OCI-LY7 (cell line): ENCODE data around the gene CIT. TPM values are rescaled to one million over a fixed set of nuclear protein-coding genes. Genes with fewer than 3 reads are reported as not detected.

ENCODE experiments used
- BruUV-seq: library from RNA; stranded (reverse); fragments of 400-500 nt; replicated peaks from 2 replicates; lab custom pipeline; 2021; lab: Mats Ljungman, UMichigan
- CTCF ChIA-PET: fragments of 300-600 bp; sonication (Branson Sonifier 250); formaldehyde crosslinking; loops from one replicate; lab custom pipeline; 2022; ENCODE audit warnings: antibody characterized with exemption; ENCODE audit not compliant: unreplicated experiment; lab: Charles Lee
- POLR2A ChIA-PET: fragments of 300-600 bp; sonication (Branson Sonifier 250); formaldehyde crosslinking; loops from one replicate; lab custom pipeline; 2022; ENCODE audit warnings: antibody characterized with exemption; lab: Charles Lee
- DNase-seq: peaks from one replicate; pipeline ENCODE4 v3.0.0-alpha.2; 2015; ENCODE audit warnings: low spot score
- H2AFZ ChIP-seq: fragments of 200-600 bp; sonication (generic), shearing (Covaris generic); 2 replicates; pipeline ENCODE4 v1.6.1; 2014; ENCODE audit warnings: mild to moderate bottlenecking, antibody characterized with exemption, low read length, moderate library complexity
- H3K27ac ChIP-seq: fragments of 200-600 bp; sonication (generic); 2 replicates; pipeline ENCODE4 v1.5.1; 2014; ENCODE audit warnings: mixed run types, low read depth, mild to moderate bottlenecking, moderate library complexity, low read length, inconsistent platforms; ENCODE audit not compliant: poor library complexity, severe bottlenecking
- H3K36me3 ChIP-seq: fragments of 200-600 bp; sonication (generic); 2 replicates; pipeline ENCODE4 v1.6.1; 2014; ENCODE audit warnings: mild to moderate bottlenecking, antibody characterized with exemption, low read length, moderate library complexity, mixed read lengths; ENCODE audit not compliant: insufficient read depth
- H3K4me1 ChIP-seq: fragments of 200-600 bp; sonication (generic); 2 replicates; pipeline ENCODE4 v1.5.1; 2014; ENCODE audit warnings: mild to moderate bottlenecking, low read length; ENCODE audit not compliant: insufficient read depth, poor library complexity, severe bottlenecking
- H3K4me2 ChIP-seq: fragments of 200-600 bp; sonication (generic); 2 replicates; pipeline ENCODE4 v1.6.1; 2014; ENCODE audit warnings: mild to moderate bottlenecking, low read length
- H3K4me3 ChIP-seq: fragments of 200-600 bp; sonication (generic); 2 replicates; pipeline ENCODE4 v1.5.1; 2014; ENCODE audit warnings: mild to moderate bottlenecking, low read depth, low read length; ENCODE audit not compliant: poor library complexity, severe bottlenecking
- H3K79me2 ChIP-seq: fragments of 200-600 bp; sonication (generic); 2 replicates; pipeline ENCODE4 v1.6.1; 2016; ENCODE audit warnings: low read depth, mild to moderate bottlenecking, low read length, moderate library complexity, mixed read lengths; ENCODE audit not compliant: insufficient read depth
- H3K9me2 ChIP-seq: fragments of 200-600 bp; sonication (generic); 2 replicates; pipeline ENCODE4 v1.6.1; 2016; ENCODE audit warnings: mild to moderate bottlenecking, low read length, mixed read lengths; ENCODE audit not compliant: insufficient read depth
- H3K9me3 ChIP-seq: fragments of 200-600 bp; sonication (generic); 2 replicates; pipeline ENCODE4 v1.6.1; 2014; ENCODE audit warnings: mild to moderate bottlenecking, mixed run types, low read length, mixed read lengths
- H4K20me1 ChIP-seq: fragments of 200-600 bp; sonication (generic); 2 replicates; pipeline ENCODE4 v1.6.1; 2014; ENCODE audit warnings: mild to moderate bottlenecking, antibody characterized with exemption, low read length, moderate library complexity, mixed read lengths; ENCODE audit not compliant: insufficient read depth
- EZH2phosphoT487 ChIP-seq: fragments of 200-600 bp; sonication (generic); IDR thresholded peaks from 2 replicates; pipeline ENCODE4 v1.6.1; 2018; ENCODE audit warnings: low read depth, borderline replicate concordance, mild to moderate bottlenecking, mixed run types, antibody characterized with exemption, low read length, moderate library complexity, mixed read lengths
- intact Hi-C: fragments of 100-400 bp; cut with micrococcal nuclease; formaldehyde crosslinking; loops from one replicate; pipeline ENCODE4 v1.10.0; 2022; ENCODE audit not compliant: unreplicated experiment
- total RNA-seq, 2 experiments: library from RNA; depleted of rRNA in 1 of 2; stranded (reverse); fragments of >200 nt in 1 of 2; shearing (Covaris generic) in 1 of 2; gene quantifications; 2 replicates each; pipeline ENCODE4 v1.2.3, GENCODE V29; 2014 to 2022
- TF ChIP-seq, protein P1 (sequence below): fragments of 200-600 bp; sonication (generic); conservative IDR thresholded peaks from 2 replicates; pipeline ENCODE4 v1.5.1; 2014; ENCODE audit warnings: mild to moderate bottlenecking, antibody characterized with exemption, low read length, moderate library complexity, mixed read lengths

CIT gene
- total RNA-seq, 2 experiments from 2014 or later = 33.4 to 90.1 TPM

DNA sequence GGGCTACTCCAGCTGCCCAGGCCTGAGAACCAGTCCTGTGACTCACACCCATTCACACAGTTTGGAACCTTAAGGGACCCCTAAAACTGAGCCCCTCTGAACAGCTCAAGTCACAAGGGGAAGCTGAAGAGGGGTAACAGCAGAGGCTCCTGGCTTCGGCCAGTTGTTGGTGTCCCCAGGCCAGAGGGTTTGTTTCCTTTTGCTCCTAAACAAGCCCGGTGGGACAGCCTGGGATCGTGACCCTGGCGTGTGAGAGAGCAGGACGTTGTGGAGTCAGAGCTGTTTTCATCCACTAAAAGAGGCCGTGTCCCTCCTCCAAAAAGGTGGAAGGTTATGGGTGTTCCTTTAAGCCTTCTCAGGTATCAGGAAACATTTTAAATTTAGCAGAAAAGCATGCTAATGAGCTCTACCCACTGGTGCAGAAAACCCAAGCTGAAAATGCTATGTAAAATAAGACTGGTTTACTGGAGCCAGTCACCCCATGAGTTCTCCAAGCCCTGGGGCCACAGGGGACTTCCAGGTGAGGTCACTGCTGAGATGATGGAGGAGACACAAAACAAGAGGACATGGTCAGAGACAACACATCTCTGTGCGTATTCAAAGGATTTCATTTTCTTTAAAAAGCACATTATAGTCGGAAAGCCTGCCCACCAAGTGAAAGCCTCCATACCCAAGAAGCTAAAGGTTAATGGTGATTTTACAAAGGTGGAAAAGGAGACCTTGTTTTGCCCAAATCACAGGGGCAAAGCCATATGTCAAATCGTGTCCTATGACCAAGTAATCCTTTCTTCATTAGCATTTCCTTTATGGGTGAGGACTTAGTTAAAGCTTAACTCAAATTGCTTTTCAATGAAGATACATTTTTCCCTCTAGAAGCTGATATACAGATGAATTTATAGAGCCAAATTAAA, 195.1 kb downstream of the CIT start:
- Histone ChIP-seq H3K4me3 (peak overlapping the region; percentile 15), H3K4me2 (peak overlapping the region; percentile 61), H3K27ac (peak overlapping the region; percentile 62), H2AFZ (0 out of 2 replicates have a peak overlapping the region, but pooled peaks have one; percentile 10), H3K79me2 (no peaks in the 10 kb centered on the region), H3K4me1 (peaks cover 19% of the 10 kb centered on the region), H4K20me1 (no peaks in the 10 kb centered on the region), H3K36me3 (peaks cover 83% of the 10 kb centered on the region), H3K9me3 (no peaks in the 10 kb centered on the region), H3K9me2 (no peaks in the 10 kb centered on the region)
- TF ChIP-seq, protein P1, sequence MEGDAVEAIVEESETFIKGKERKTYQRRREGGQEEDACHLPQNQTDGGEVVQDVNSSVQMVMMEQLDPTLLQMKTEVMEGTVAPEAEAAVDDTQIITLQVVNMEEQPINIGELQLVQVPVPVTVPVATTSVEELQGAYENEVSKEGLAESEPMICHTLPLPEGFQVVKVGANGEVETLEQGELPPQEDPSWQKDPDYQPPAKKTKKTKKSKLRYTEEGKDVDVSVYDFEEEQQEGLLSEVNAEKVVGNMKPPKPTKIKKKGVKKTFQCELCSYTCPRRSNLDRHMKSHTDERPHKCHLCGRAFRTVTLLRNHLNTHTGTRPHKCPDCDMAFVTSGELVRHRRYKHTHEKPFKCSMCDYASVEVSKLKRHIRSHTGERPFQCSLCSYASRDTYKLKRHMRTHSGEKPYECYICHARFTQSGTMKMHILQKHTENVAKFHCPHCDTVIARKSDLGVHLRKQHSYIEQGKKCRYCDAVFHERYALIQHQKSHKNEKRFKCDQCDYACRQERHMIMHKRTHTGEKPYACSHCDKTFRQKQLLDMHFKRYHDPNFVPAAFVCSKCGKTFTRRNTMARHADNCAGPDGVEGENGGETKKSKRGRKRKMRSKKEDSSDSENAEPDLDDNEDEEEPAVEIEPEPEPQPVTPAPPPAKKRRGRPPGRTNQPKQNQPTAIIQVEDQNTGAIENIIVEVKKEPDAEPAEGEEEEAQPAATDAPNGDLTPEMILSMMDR = no peak
- no peak for TF ChIP-seq EZH2phosphoT487
- BruUV-seq = no TSS peak
- no peak for DNase-seq
- intact Hi-C loops = no loop called here
- ChIA-PET CTCF (interaction anchor here (0.6 kb wide), 1 partner anchor 20 kb away, joined by 3 read pairs; no protein-coding TSS in a partner anchor), POLR2A (interaction anchor here (0.7 to 2.0 kb wide), 3 partner anchors 10 to 16 kb away, joined by 3 to 6 read pairs (median 4); no protein-coding TSS in a partner anchor)

DNA sequence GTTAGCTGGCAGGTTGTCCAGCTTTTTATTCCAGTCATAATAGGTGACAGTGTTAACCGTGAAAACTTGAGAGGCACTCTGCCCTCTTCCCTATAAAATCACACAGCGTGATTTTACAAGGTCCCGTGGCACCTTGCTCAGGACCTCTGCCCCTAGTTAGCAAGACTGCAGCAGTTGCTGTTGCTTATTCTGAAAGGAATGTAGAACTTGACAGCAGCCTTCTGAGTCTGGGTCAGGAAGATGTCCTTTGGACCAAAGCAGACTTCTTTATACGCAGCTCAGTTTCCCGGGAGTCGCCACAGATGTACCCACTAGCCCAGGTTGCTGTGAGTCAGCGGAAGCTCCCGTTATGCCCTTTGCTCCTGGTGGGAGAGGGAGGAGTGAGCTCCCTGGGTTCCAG, 196.0 kb downstream of the CIT start:
- CTCF ChIA-PET = no interaction called here
- POLR2A ChIA-PET = interaction anchor here (0.5 to 2.0 kb wide), 2 partner anchors 12 to 342 kb away, joined by 4 to 6 read pairs; no protein-coding TSS in a partner anchor
- Histone ChIP-seq H3K4me2 (no peak overlapping the region), H2AFZ (no peak overlapping the region), H3K36me3 (peaks cover 88% of the 10 kb centered on the region), H3K9me3 (no peaks in the 10 kb centered on the region), H3K79me2 (no peaks in the 10 kb centered on the region), H3K4me1 (peaks cover 19% of the 10 kb centered on the region), H3K4me3 (no peak overlapping the region), H4K20me1 (no peaks in the 10 kb centered on the region), H3K9me2 (no peaks in the 10 kb centered on the region), H3K27ac (no peak overlapping the region)
- no peak for TF ChIP-seq EZH2phosphoT487
- TF ChIP-seq, protein P1 = no peak
- no TSS peak for BruUV-seq
- intact Hi-C loops = no loop called here
- no peak for DNase-seq
